ENCODE data around the gene PTPRK.

The PTPRK gene

GRCh38 chr6:128249429-128249828, 271.0 kb downstream of the PTPRK start:
- Histone ChIP-seq H3K27me3 (replicated peaks; ENCODE audit: control insufficient read depth, insufficient read depth, low read length) (no peaks in the 10 kb centered on the region), H3K36me3 (ENCODE audit: control insufficient read depth, insufficient read depth, low read length) (no peaks in the 10 kb centered on the region), H3K4me3 (replicated peaks; ENCODE audit: low read depth, low read length) (no peak overlapping the region)
- DNase-seq (ENCODE audit: extremely low read depth, insufficient read length), result no peak
- no peak for TF ChIP-seq CTCF (IDR thresholded peaks at IDR 0.05; ENCODE audit: insufficient read depth, low read length, poor library complexity, severe bottlenecking)

GRCh38 chr6:128246472-128247260, 273.7 kb downstream of the PTPRK start:
- no peaks in the 10 kb centered on the region for H3K36me3 ChIP-seq (ENCODE audit: control insufficient read depth, insufficient read depth, low read length)
- no peak for TF ChIP-seq CTCF (IDR thresholded peaks at IDR 0.05; ENCODE audit: insufficient read depth, low read length, poor library complexity, severe bottlenecking)
- H3K27me3 ChIP-seq (replicated peaks; ENCODE audit: control insufficient read depth, insufficient read depth, low read length), result no peaks in the 10 kb centered on the region
- no peak overlapping the region for H3K4me3 ChIP-seq (replicated peaks; ENCODE audit: low read depth, low read length)
- no peak for DNase-seq (ENCODE audit: extremely low read depth, insufficient read length)

DNA sequence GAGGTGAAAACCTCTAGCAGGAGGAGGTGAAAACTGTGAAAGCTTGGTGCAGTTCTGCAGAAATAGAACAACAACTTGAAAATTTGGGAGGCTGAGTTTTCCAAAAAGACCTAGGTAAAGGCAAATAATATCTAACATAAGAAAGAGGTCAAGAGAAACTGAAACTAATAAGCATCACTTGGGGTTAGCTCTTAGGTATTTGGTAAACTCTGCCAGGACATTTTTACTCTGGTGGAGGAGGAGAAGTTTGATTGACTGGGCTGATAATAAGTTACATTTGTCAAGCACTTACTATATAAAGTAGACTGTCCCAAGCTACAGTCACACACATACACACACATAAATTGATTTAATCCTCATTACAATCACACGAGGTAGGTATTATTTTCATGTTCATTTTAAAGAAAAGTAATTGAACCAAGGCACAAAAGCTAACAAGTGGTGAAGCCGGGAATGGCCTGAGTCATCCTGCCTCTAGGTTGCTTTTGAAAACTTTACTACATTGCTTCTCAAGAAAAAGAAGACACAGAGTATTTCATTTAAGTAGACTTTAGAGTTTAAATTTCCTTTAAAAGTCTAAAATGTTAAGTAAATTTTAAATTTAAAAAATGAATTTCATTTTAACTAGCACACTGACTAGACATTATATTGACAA, 275.5 kb downstream of the PTPRK start:
- Histone ChIP-seq H3K27me3 (replicated peaks; ENCODE audit: control insufficient read depth, insufficient read depth, low read length) (no peaks in the 10 kb centered on the region), H3K36me3 (ENCODE audit: control insufficient read depth, insufficient read depth, low read length) (no peaks in the 10 kb centered on the region), H3K4me3 (replicated peaks; ENCODE audit: low read depth, low read length) (no peak overlapping the region)
- no peak for DNase-seq (ENCODE audit: extremely low read depth, insufficient read length)
- no peak for TF ChIP-seq CTCF (IDR thresholded peaks at IDR 0.05; ENCODE audit: insufficient read depth, low read length, poor library complexity, severe bottlenecking)

GRCh38 chr6:128242765-128243403, 277.5 kb downstream of the PTPRK start:
- H3K4me3 ChIP-seq (replicated peaks; ENCODE audit: low read depth, low read length), result no peak overlapping the region
- no peaks in the 10 kb centered on the region for H3K36me3 ChIP-seq (ENCODE audit: control insufficient read depth, insufficient read depth, low read length)
- no peaks in the 10 kb centered on the region for H3K27me3 ChIP-seq (replicated peaks; ENCODE audit: control insufficient read depth, insufficient read depth, low read length)
- DNase-seq (ENCODE audit: extremely low read depth, insufficient read length), result no peak
- TF ChIP-seq CTCF (IDR thresholded peaks at IDR 0.05; ENCODE audit: insufficient read depth, low read length, poor library complexity, severe bottlenecking), result no peak

DNA sequence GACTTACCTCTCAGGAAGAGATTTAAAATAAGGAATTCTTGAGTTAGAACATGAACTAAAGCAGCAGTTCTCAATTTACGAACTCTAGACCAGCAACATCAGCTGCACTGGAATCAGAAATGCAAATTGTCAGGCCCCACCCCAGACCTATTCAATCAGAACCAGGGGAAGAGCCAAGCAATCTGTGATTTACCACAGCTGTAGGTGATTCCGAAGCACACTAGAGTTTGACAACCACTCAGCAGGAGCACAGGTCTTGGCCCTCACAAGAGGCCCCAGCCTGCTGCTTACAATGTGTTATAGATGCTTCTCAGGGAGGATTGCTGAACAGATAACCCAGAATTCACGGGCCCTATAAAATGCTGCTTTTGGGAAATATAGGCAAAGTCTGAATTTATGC, 279.2 kb downstream of the PTPRK start:
- no peak for DNase-seq (ENCODE audit: extremely low read depth, insufficient read length)
- Histone ChIP-seq H3K36me3 (ENCODE audit: control insufficient read depth, insufficient read depth, low read length) (no peaks in the 10 kb centered on the region), H3K4me3 (replicated peaks; ENCODE audit: low read depth, low read length) (no peak overlapping the region), H3K27me3 (replicated peaks; ENCODE audit: control insufficient read depth, insufficient read depth, low read length) (no peaks in the 10 kb centered on the region)
- no peak for TF ChIP-seq CTCF (IDR thresholded peaks at IDR 0.05; ENCODE audit: insufficient read depth, low read length, poor library complexity, severe bottlenecking)
